ENCODE measurements around the gene SUOX. TPM values are rescaled to one million over a fixed set of nuclear protein-coding genes. Genes with fewer than 3 reads are reported as not detected.

Gene SUOX
- total RNA-seq, 3 donors from 2014 or later, result 24.6 to 30.2 (median 29.9) TPM

- no peaks in the 10 kb centered on the region for H3K9me3 ChIP-seq
- intact Hi-C loops (cut with DNase I; ENCODE audit: low total_unique reads), result no loop called here
These were observed 14.5 kb downstream of the SUOX start for GRCh38 chr12:56011509-56012090.

GRCh38 chr12:56013482-56013881, 16.4 kb downstream of the SUOX start:
- peak overlapping the region in 1 of 2 donors; percentile 48 for H3K27ac ChIP-seq
- H3K27me3 ChIP-seq, result no peaks in the 10 kb centered on the region
- no peak for DNase-seq (ENCODE audit: low spot score in 2 of 2)
- no peaks in the 10 kb centered on the region for H3K9me3 ChIP-seq
- TF ChIP-seq POLR2AphosphoS5 (IDR thresholded peaks at IDR 0.05), result no peak
- no peak for TF ChIP-seq POLR2A (IDR thresholded peaks at IDR 0.05)
- TF ChIP-seq CTCF (IDR thresholded peaks at IDR 0.05), result no peak
- no peak overlapping the region for H3K4me3 ChIP-seq
- intact Hi-C loops (cut with DNase I; ENCODE audit: low total_unique reads), result no loop called here
- H3K4me1 ChIP-seq, result no peaks in the 10 kb centered on the region
- H3K36me3 ChIP-seq, result no peaks in the 10 kb centered on the region

More at GRCh38 chr12:56011509-56012090, 14.5 kb downstream of the SUOX start:
- H3K27me3 ChIP-seq, result no peaks in the 10 kb centered on the region
- H3K36me3 ChIP-seq, result no peaks in the 10 kb centered on the region
- H3K4me1 ChIP-seq, result no peaks in the 10 kb centered on the region
- H3K4me3 ChIP-seq, result no peak overlapping the region
- H3K27ac ChIP-seq, result no peak overlapping the region
- DNase-seq (ENCODE audit: low spot score in 2 of 2), result no peak
- TF ChIP-seq POLR2A (IDR thresholded peaks at IDR 0.05) (no peak), POLR2AphosphoS5 (IDR thresholded peaks at IDR 0.05) (no peak), CTCF (IDR thresholded peaks at IDR 0.05) (no peak)

GRCh38 chr12:56014205-56014604, 17.1 kb downstream of the SUOX start:
- no peak for DNase-seq (ENCODE audit: low spot score in 2 of 2)
- H3K27ac ChIP-seq, result no peak overlapping the region
- no peak overlapping the region for H3K4me3 ChIP-seq
- no peaks in the 10 kb centered on the region for H3K27me3 ChIP-seq
- H3K4me1 ChIP-seq, result no peaks in the 10 kb centered on the region
- intact Hi-C loops (cut with DNase I; ENCODE audit: low total_unique reads), result no loop called here
- H3K9me3 ChIP-seq, result no peaks in the 10 kb centered on the region
- no peaks in the 10 kb centered on the region for H3K36me3 ChIP-seq
- TF ChIP-seq POLR2AphosphoS5 (IDR thresholded peaks at IDR 0.05) (no peak), CTCF (IDR thresholded peaks at IDR 0.05) (no peak), POLR2A (IDR thresholded peaks at IDR 0.05) (no peak)

- Histone ChIP-seq H3K36me3 (no peaks in the 10 kb centered on the region), H3K4me1 (no peaks in the 10 kb centered on the region), H3K27ac (no peak overlapping the region), H3K4me3 (no peak overlapping the region), H3K9me3 (no peaks in the 10 kb centered on the region), H3K27me3 (no peaks in the 10 kb centered on the region)
- TF ChIP-seq CTCF (IDR thresholded peaks at IDR 0.05) (no peak), POLR2AphosphoS5 (IDR thresholded peaks at IDR 0.05) (no peak), POLR2A (IDR thresholded peaks at IDR 0.05) (no peak)
- no peak for DNase-seq (ENCODE audit: low spot score in 2 of 2)
- intact Hi-C loops (cut with DNase I; ENCODE audit: low total_unique reads), result no loop called here
These were observed 20.1 kb downstream of the SUOX start for GRCh38 chr12:56017181-56017580.

- H3K27ac ChIP-seq, result no peak overlapping the region
- intact Hi-C loops (cut with DNase I; ENCODE audit: low total_unique reads), result no loop called here
- H3K27me3 ChIP-seq, result no peaks in the 10 kb centered on the region
- no peak for DNase-seq (ENCODE audit: low spot score in 2 of 2)
- H3K9me3 ChIP-seq, result no peaks in the 10 kb centered on the region
- H3K4me1 ChIP-seq, result no peaks in the 10 kb centered on the region
- no peak overlapping the region for H3K4me3 ChIP-seq
- H3K36me3 ChIP-seq, result no peaks in the 10 kb centered on the region
- TF ChIP-seq POLR2AphosphoS5 (IDR thresholded peaks at IDR 0.05), result no peak
- TF ChIP-seq POLR2A (IDR thresholded peaks at IDR 0.05), result no peak
These were observed 21.3 kb downstream of the SUOX start for GRCh38 chr12:56018356-56018755.
